ENCODE data around the gene TP73.

TP73 gene

DNA sequence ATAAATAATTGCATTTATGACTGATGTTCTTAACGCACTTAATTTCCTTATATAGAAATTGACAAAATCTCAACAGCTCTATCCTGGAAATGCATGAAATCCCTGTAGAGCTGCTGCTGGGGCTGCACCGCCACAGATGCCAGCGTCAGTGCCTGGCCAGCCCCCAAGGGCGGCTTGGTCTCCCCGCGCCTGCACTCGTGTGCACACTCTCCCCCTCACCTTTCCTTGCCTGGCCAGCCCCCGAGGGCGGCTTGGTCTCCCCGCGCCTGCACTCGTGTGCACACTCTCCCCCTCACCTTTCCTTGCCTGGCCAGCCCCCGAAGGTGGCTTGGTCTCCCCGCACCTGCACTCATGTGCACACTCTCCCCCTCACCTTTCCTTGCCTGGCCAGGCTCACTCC lies 16.2 kb upstream of the TP73 start:
- no peak for DNase-seq

DNA sequence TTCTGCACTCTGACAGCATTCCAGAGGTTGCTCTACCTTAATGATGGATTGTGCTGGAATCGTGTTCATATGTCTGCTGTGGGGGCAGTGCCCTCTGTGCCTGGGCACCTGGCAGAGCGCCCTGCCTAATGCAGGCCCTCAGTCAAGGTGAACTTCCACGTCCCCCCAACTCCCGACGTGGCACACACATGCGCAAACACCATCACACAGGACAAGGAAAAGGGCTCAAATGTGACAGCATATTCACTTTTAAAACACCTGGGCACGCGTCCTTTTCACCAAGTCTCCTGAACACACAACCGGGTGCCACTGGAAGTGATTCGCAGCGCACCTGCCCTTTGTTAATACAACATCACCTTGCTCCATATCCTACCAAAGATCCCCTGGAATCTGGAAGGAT lies 15.8 kb upstream of the TP73 start:
- no peak for DNase-seq

DNA sequence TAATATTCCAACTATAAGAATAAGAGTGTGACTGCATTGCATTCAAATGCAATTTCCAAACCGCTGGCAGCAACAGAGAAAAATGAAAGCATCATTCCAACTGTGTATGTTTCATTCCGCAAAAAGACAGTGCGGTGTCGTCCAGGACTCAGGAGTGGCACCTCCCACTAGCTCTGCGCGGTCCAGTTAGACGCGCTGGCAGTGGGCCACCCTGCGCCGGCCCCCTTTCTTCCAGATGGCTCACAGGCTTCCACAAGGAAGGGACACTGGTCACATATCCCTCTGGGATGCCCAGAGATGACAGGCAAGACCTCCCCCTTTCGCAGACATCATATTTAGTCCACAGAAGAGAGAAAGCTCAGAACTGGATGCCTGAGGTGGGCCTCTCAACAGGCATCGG lies 14.3 kb upstream of the TP73 start:
- DNase-seq, result no peak

DNA sequence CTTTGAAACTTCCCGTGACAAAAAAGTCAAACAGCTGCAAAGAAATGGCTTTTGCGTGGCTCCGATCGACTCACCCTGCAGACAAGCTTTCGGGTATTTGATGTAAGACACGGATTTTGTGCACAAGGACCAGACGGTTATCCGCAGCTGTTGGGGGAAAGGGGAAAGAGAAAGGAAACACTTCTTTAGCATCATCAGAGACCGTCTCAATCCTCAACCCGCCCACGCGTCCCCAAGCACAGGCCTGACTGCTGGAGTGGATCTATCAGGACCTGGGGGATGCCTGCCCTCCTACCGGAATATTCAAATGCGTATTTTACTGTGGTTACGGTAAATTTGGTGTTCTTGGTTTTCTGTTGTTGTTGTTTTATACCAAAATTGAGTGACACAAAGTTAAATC lies 13.6 kb upstream of the TP73 start:
- DNase-seq, result no peak

DNA sequence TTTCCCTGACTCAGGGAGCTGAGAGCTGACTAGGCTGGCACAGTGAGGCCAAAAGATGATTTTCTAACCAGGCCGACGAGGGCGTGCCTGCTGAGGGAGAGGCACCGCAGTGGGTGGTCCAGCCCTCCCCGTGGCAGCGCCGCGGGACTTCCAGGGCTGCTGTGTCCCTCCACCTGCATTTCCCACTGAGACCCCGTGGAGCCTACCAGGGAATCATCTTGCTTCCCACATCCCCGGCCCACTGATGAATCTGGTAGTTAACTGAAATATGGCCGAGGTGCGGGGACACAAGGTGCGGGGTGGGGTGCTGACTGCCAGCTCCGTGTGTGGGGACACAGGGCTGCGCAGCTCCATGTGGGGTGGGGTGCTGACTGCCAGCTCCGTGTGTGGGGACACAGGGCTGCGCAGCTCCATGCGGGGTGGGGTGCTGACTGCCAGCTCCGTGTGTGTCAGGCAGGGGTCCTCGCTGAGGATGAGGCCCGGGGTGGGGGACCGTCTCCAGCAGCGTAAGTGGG lies 12.9 kb upstream of the TP73 start:
- DNase-seq, result no peak

DNA sequence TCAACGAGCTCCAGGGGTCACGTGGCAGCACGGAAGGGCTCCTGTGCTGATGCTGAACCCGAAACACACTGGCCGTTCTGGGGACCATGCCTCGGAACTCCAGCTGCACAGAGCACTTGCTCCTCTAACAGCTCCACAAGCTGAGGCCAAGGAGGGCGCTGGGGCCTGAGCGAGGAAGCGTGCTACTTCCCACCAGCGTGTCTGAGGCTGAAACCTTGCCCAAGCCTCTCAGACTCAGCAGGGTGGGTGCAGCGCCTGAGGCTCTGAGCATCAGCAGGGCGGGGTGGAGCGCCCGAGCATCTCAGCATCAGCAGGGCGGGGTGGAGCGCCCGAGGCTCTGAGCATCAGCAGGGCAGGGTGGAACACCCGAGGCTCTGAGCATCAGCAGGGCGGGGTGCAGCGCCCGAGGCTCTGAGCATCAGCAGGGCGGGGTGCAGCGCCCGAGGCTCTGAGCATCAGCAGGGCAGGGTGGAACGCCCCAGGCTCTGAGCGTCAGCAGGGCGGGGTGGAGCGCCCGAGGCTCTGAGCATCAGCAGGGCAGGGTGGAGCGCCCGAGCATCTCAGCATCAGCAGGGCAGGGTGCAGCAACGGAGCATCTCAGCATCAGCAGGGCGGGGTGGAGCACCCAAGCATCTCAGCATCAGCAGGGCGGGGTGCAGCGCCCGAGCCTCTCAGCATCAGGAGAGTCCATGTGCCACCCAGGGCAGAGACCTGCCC lies 12.0 kb upstream of the TP73 start:
- no peak for DNase-seq

DNA sequence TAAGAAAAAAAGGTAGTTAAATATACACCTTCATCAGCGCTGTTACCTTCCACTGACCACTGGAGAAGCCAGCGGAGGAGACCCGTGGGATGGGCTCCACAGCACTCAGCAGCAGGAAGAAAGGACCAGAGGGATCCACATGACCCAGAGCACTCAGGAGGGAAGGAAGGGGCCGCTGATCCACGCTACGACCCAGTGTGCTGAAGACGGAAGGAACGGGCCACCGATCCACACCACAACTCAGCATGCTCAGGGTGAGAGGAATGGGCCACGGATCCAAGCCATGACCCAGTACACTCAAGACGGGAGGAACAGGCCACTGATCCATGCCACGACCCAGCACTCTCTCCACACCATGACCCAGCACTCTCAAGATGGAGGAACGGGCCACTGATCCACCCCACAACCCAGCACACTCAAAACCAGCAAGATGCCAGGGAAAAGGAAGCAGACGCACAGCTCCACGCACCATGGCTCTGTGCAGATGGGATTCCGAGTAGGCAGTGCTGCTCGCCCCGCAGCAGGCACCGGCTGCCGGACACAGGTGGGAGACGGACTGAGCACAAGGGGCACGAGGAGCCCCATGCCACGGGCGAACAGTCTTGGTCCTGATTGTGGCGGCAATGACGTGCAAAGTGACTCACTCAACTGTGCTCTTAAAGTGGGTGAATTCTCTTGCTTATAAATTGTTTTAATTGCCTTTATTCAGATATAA lies 11.1 kb upstream of the TP73 start:
- no peak for DNase-seq

DNA sequence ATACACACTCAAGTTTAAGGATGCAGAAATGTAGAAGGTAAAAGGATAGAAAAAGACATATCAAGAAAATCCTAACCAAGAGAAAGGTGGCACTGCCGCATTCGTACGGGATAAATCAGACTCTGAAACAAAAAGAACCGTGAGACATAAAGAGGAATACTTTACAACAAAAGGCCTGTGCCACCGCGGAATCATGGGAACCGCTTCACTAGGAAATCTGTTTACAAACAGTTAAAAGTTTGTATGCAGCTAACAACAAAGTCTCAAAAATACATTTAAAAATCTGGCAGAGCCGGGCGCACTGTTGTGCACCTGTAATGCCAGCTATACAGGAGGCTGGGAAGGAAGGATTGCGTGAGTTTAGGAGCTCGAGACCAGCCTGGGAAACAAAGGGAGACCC lies 10.5 kb upstream of the TP73 start:
- DNase-seq, result no peak

DNA sequence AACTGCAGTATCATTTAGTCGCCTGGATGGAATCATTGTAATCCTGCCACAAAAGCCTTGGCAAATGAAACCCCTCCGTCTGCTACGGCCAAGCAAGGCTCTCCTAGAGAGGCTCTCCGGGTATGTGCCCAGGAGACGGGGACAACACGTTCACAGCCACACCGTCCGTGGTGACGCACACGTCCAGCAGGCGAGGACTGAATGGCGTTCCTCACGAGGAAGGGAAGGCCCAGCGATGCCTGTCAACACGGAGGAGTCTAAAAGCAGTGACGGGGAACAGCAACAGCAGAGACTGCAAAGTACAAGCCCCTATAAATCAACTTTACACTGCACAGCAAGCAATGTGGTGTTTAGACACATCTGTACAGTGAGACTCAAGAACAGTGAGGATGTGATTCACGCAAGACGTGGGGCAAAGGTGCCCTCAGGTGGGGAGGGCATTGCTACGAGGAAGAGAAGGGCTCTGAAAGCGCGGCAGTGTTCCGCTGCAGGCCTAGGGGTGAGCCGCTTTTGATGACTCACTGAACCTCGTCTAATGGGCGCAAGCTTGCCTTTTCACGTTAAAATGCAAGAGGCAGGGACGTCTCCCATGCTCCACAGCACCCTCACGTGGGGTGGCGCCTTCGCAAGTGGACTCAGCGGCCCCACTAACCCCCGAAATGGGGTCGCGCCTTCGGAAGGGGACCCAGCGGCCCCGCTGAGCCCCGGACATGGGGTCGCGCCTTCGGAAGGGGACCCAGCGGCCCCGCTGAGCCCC lies 9.2 kb upstream of the TP73 start:
- DNase-seq, result no peak

DNA sequence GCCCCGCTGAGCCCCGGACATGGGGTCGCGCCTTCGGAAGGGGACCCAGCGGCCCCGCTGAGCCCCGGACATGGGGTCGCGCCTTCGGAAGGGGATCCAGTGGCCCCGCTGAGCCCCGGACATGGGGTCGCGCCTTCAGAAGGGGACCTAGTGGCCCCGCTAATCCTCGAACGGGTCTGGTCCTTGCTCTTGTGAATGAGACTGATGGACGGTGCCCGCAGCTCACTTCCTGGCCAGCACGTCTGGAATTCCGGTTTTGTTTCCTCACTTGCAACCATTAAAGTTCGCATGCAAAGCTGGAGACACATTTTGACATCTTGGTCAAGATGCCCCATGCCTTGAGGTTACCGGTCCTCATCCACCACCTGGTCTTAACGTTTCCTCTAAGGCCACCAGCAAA lies 8.0 kb upstream of the TP73 start:
- DNase-seq, result no peak

DNA sequence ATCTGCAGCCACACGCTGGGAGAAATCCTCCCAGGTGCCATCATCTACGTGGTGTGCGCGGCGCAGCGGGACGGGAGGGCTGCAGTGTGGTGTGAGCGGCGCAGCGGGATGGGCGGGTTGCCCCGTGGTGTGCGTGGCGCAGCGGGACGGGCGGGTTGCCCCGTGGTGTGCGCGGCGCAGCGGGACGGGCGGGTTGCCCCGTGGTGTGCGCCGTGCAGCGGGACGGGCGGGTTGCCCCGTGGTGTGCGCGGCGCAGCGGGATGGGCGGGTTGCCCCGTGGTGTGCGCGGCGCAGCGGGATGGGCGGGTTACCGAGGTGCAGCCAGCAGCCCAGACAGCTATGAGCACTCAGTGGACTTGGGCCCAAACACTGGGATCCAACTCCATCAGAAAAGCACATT lies 7.1 kb upstream of the TP73 start:
- no peak for DNase-seq

DNA sequence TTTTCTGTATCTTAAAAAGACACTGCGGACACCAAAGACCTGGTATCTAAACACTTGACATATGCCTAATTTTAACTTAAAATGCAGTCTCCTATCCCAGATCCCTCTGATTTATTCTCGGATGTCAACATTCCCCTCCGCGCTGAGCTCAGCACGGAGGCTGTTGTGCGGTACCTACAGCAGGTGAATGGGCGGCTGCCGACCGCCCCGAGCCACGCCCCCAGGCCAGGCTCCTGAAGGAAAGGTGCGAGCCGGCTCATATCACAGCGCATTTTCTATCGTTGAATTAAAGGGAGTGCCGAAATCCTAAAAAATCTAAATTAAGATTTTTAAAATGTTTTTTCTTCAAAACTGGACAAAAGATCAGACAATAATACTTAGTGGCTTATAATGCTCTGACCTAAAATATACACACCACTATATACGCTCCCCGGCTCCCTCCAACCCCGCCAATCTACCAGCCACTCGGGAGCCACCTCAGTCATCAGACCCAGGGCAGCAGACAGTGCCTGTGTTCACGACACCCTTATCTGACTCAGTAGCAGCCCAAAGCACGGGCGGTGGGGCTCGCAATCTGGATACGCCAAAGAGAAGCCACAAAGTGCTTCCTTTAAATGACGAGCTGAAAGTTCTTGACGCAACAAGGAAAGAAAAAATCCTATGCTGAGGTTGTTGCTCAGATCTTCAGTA lies 6.5 kb upstream of the TP73 start:
- no peak for DNase-seq

DNA sequence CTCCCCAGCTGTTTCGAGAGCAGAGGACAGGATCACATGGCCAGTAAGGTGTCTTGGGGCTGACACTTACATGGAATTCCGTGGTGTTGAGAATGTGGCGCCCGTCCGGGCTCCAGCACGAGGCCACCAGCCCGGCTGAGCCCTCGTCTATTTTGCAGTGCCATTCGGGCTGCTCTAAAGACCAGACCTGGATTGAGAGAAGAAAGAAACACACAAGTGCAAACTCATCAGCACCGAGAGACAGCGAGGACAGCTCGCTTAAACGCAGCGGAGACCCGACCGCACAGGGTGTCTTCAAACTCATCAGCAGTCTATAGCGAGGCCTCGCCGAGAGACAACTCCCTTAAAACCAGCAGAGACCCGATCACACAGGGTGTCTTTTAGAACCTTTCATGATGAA lies 5.7 kb upstream of the TP73 start:
- DNase-seq, result no peak

DNA sequence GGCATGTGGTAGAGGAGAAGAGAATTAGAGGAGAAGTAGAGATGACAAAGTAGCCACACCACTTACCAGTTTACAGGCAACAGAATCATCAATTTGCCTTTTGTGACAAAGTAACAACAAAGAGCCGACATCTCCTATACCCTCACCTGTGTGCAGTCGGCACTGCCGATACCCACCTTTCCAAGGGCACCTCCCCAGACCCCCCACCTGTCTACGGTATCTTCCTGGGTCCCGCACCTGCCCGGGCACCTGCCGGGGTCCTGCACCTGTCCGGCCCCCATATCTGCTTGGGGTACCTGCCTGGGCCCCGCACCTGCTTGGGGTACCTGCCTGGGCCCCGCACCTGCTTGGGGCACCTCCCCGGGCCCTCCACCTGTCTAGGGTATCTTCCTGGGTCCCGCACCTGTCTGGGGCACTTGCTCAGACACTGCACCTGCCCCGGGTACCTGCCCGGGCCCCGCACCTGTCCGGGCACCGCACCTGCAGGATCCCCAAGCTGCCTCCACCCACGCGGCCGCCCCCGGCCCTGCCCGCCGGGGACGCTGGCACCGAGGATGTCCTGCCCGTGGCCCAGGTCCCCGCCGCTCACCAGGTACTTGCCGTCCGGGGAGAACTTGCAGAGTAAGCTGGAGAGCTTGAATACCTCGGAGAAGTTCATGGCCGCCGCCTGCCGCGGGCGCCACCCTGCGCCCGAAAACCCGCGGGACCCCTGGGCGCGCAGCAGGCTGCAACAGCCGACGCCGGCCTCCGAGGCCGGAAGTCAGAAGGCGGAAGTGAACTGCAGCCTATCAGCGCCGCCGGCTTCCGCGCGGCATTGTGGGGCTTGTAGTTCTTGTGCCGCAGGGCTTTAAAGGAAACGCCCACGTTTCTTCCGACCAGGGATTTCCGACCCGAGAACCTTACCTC lies 2.7 kb upstream of the TP73 start, which contains the start of gene WRAP73:
TSS of gene WRAP73 (minus strand) at position 762 of the 906 bp plus-strand sequence. CDS start at position 658, 104 bp downstream.
- DNase-seq, result peak; percentile 84 to 89

DNA sequence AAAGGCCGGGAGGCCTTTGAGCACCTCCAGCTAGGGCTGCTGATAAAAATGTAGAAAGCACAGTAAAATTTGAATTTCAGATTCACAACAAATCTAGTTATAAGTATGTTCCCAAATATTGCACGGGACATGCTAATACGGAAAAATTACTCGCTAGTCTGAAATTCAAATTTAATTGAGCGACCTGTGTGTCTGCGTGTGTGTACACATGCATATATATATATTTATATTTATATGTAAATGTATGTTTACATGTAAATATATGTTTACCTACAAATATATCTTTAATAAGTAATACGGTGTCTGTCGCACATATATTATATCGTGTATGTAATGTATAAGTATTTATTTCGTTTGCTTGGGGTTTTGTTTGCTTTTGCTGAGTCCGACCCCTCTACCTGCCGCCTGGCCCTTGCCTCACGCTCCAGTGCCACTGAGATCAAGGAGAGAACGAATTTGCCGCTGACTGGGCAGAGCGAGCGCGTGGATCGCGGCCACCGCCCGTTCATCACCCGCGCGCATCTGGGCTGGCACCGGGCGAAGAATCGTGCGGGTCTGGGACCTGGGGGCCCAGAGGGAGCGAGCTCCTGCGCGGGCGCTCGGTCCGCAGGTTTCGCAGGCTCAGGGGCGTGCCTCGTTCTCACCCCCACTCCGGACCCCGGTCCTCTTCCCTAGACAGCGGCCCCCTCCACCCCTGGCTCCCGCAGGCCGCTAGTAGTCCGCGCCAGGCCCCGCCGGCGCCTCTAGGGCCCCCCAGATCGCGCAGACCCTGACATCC lies 1.9 kb upstream of the TP73 start:
- no peak for DNase-seq

DNA sequence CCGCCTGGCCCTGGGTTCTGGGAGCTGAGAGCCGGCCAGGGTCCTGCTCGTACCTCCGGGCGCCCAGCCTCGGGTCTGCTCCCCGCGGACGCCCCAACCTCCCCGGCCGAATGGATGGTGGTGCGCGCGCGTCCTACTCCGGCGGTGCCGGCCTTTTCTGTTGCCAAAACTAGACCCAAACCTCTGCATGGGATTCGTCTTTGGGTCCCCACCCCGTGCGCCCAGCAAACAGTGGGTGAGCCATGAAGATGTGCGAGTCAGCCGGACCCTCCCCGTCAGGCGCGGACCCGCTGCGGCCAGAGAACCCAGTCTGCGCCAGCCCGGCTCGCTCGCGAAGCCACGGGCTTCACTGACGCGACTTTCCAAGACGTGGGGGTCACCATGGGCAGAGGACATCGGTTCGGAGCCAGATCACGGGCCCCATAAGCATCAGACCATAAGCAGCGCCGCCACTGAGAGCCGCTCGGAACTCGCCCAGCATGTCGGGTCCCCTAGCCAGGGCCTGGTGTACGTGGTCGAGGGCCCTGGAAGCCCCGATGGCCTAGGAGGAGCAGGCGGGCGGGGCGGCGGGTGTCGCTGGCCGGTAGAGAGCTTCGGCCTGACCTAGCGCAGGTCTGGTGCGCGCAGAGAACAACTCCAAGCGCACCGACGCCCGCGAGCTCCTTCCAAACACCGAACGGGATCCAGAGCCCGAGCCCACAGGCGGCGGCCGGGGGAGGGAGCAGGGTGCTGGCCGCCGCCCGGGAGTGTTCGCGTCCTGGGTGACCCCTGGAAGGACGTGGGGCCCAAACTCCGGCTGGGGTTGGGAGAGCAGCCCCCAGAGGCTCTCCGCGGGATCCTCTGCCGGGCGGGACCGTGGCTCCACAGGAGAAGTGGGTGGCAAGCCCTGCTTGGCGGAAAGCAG lies 1.0 kb upstream of the TP73 start:
- no peak for DNase-seq

DNA sequence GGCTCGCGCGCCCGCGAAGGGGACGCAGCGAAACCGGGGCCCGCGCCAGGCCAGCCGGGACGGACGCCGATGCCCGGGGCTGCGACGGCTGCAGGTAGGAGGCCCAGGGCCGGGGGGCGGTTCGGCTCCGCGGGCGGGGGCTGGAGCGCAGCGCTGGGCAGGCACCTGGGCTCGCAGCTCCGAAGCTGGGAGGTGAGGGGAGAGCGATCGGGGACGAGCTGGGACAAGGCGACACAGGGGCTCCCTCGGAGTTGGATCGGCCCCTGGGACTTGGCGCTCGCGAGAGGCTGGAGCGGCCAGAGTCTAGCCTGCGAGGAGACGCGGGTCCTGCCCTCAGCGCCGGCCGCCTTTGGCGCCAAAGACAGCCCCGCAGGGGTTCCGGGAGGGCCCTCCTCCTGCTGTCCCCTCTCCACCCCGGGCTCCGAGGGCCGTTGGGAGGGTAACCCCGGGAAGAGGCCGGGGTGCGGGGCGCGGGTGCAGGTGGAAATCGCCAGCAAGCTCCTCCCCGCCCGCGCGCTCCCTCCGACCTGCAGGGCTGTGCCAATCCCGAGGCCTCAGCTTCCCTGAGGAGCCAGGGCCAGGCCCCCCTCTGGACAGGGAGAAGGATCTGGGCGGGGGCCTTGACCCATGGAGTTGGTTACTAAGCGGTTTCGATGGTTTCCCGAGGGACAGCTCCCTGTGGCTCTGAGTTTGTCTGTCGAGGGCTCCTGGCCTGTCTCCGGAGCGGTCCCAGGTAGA lies 401 bp downstream of the TP73 start:
- DNase-seq, result no peak

DNA sequence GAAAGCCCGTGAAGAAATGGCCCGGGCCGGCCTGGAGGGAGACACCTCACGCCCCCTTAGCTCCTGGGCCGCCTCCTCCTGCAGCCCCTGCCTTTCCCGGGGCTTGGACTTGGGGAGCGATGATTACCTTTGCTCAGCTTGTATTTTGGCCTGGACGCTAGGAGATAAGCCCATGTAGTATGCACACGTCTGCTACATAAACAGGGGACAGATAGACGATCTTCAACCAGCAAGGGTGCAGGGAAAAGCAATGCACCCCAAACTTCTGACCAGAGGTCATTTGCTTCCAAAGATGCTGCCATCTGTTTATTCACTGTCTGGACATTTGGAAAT lies 936 bp downstream of the TP73 start:
- no peak for DNase-seq

DNA sequence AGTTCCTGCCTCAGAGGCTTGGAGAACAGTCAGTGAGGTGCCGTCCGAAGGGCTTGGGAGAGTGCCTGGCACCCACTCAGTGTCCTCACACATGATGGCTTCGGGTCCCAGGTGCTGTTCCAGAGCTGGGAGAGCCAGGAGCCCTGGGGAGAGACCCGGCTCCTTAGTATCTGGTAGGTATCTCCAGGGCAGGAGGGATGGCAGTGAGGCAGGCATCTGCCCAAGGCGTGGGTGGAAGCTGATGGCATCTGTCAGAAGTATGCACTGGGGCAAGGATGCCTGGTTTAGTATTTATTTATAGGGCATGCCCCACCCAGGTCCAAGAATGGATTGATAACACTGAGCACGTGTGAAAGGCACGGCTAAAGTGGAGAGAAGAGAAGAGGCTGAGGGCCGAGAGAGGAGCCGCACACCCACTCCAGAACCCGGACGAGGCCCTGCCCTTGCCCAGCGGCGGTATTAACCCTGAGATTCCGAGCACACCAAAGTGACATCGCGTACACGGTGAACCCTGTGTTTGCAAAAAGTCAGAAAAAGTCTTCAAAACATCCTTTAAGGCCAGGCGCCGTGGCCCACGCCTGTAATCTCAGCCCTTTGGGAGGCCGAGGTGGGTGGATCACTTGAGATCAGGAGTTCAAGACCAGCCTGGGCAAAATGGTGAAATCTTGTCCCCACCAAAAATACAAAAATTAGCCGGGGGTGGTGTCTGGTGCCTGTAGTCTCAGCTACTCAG lies 2.4 kb downstream of the TP73 start:
- DNase-seq, result no peak

All from activated CD4-positive, alpha-beta T cell treated with anti-CD3 and anti-CD28 coated beads, Interleukin-2, amount 50 U/mL, for 4 hours (primary cell).